ENCODE measurements around the gene CHRNA5. TPM values are rescaled to one million over a fixed set of nuclear protein-coding genes. Genes with fewer than 3 reads are reported as not detected.
"Not testable (repeated sequence)": the region's sequence is repeated elsewhere in the genome, so short reads cannot be mapped to it uniquely, and the experiment has no call there.

The CHRNA5 gene
- total RNA-seq (1.9 TPM), polyA plus RNA-seq (1.5 TPM)
- long read RNA-seq, donor 1 = 0 reads
- long read RNA-seq, donor 2 = 0 reads
- long read RNA-seq, donor 3 = 0 reads
- long read RNA-seq, donor 4, partial matches to known transcripts = 20 of 20 reads
- long read RNA-seq, donor 4, other reads (novel, unspliced or antisense) = 0 of 20 reads
- long read RNA-seq, donor 5, partial matches to known transcripts = 0 of 1 reads
- long read RNA-seq, donor 5, other reads (novel, unspliced or antisense) = 0 of 1 reads
- long read RNA-seq, donor 6 = 0 reads
- long read RNA-seq, donor 7 = 0 reads
- long read RNA-seq, donor 8, partial matches to known transcripts = 6 of 6 reads
- long read RNA-seq, donor 8, other reads (novel, unspliced or antisense) = 0 of 6 reads
- long read RNA-seq, donor 9, partial matches to known transcripts = 0 of 1 reads
- long read RNA-seq, donor 9, other reads (novel, unspliced or antisense) = 0 of 1 reads
- long read RNA-seq, donor 10, partial matches to known transcripts = 7 of 14 reads
- long read RNA-seq, donor 10, other reads (novel, unspliced or antisense) = 6 of 14 reads

DNA sequence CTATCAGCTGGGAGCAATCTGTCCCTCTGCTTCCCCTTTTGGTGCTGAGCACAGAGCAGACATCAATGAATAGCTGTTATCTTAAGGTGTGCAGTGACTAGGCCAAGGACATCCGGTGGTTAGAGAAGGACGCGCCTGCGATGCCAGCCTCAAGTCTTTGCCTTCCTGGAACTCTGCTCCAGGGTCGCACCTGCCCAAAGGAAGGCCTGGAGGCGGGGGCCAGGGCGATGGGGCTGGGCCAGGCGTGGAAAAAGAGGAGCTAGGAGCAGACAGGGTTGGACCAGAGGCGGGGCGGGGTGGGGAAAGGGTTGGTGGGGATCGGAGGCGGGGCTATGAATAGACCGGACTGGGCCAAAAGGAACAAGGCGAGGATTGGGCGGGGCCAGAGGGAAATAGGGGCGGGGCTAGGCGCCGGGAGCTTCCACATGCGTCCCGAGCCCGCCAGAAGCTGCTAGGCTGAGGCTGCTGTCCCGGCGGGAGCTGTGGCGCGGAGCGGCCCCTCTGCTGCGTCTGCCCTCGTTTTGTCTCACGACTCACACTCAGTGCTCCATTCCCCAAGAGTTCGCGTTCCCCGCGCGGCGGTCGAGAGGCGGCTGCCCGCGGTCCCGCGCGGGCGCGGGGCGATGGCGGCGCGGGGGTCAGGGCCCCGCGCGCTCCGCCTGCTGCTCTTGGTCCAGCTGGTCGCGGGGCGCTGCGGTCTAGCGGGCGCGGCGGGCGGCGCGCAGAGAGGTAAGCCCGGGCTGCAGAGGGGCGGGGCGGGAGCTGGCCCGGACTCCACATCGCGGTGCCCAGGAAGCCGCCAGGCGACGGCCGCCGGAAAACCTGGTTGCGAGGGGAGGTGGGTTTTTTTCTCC, at the start of gene CHRNA5:
CHRNA5 (plus strand) TSS at position 424 of the 854 bp plus-strand sequence; CDS start at position 624, 200 bp downstream.
- Histone ChIP-seq H3K36me3 (ENCODE audit: control insufficient read depth in 2 of 2, insufficient read depth in 2 of 2, low read length in 1 of 2) (no peaks in the 10 kb centered on the region), H3K27ac (ENCODE audit: low read depth in 1 of 2, low read length in 1 of 2) (peak within 1 kb of the TSS in 1 of 2 donors; percentile 5), H3K4me1 (ENCODE audit: control insufficient read depth in 2 of 2, insufficient read depth in 2 of 2, low read length in 2 of 2) (peaks cover 15 to 16% of the 10 kb centered on the region in 2 donors), H3K9me3 (ENCODE audit: control insufficient read depth in 2 of 2, insufficient read depth in 1 of 2, low read length in 1 of 2) (no peaks in the 10 kb centered on the region), H3K4me3 (ENCODE audit: low read length in 2 of 2) (peak within 1 kb of the TSS; percentile 46 to 67), H3K27me3 (ENCODE audit: control insufficient read depth in 2 of 2, insufficient read depth in 1 of 2, low read length in 1 of 2) (peaks cover 2 to 21% of the 10 kb centered on the region in 2 donors)
- DNase-seq (ENCODE audit: low read depth in 6 of 9, low spot score in 9 of 9) = peak in 3 of 9 donors; percentile 31 to 54 (median 48)
- under 1% methylated on average over 75 of the region's 75 CpGs for WGBS

GRCh38 chr15:78520035-78520434, 45.3 kb upstream of the CHRNA5 start:
- H3K4me3 ChIP-seq (ENCODE audit: low read length in 2 of 2); H3K4me1 ChIP-seq (ENCODE audit: control insufficient read depth in 2 of 2, insufficient read depth in 2 of 2, low read length in 2 of 2); H3K36me3 ChIP-seq (ENCODE audit: control insufficient read depth in 2 of 2, insufficient read depth in 2 of 2, low read length in 1 of 2); H3K9me3 ChIP-seq (ENCODE audit: control insufficient read depth in 2 of 2, insufficient read depth in 1 of 2, low read length in 1 of 2); H3K27me3 ChIP-seq (ENCODE audit: control insufficient read depth in 2 of 2, insufficient read depth in 1 of 2, low read length in 1 of 2); H3K27ac ChIP-seq (ENCODE audit: low read depth in 1 of 2, low read length in 1 of 2); DNase-seq (ENCODE audit: low read depth in 6 of 9, low spot score in 9 of 9): not testable (repeated sequence)
- WGBS = 97% methylated on average over 2 of the region's 3 CpGs

GRCh38 chr15:78524230-78524629, 41.1 kb upstream of the CHRNA5 start:
- Histone ChIP-seq H3K27ac (ENCODE audit: low read depth in 1 of 2, low read length in 1 of 2) (no peak overlapping the region), H3K27me3 (ENCODE audit: control insufficient read depth in 2 of 2, insufficient read depth in 1 of 2, low read length in 1 of 2) (no peaks in the 10 kb centered on the region), H3K36me3 (ENCODE audit: control insufficient read depth in 2 of 2, insufficient read depth in 2 of 2, low read length in 1 of 2) (no peaks in the 10 kb centered on the region), H3K4me3 (ENCODE audit: low read length in 2 of 2) (no peak overlapping the region), H3K4me1 (ENCODE audit: control insufficient read depth in 2 of 2, insufficient read depth in 2 of 2, low read length in 2 of 2) (no peaks in the 10 kb centered on the region), H3K9me3 (ENCODE audit: control insufficient read depth in 2 of 2, insufficient read depth in 1 of 2, low read length in 1 of 2) (peaks cover 0 to 4% of the 10 kb centered on the region in 2 donors)
- 96% methylated on average over 5 of the region's 5 CpGs for WGBS
- no peak for DNase-seq (ENCODE audit: low read depth in 6 of 9, low spot score in 9 of 9)

- 97% methylated on average over 5 of the region's 5 CpGs for WGBS
- no peak for DNase-seq (ENCODE audit: low read depth in 6 of 9, low spot score in 9 of 9)
- Histone ChIP-seq H3K36me3 (ENCODE audit: control insufficient read depth in 2 of 2, insufficient read depth in 2 of 2, low read length in 1 of 2) (no peaks in the 10 kb centered on the region), H3K27ac (ENCODE audit: low read depth in 1 of 2, low read length in 1 of 2) (no peak overlapping the region), H3K9me3 (ENCODE audit: control insufficient read depth in 2 of 2, insufficient read depth in 1 of 2, low read length in 1 of 2) (peaks cover 0 to 4% of the 10 kb centered on the region in 2 donors), H3K4me1 (ENCODE audit: control insufficient read depth in 2 of 2, insufficient read depth in 2 of 2, low read length in 2 of 2) (no peaks in the 10 kb centered on the region), H3K4me3 (ENCODE audit: low read length in 2 of 2) (no peak overlapping the region), H3K27me3 (ENCODE audit: control insufficient read depth in 2 of 2, insufficient read depth in 1 of 2, low read length in 1 of 2) (no peaks in the 10 kb centered on the region)
Observed at GRCh38 chr15:78527325-78527724, 38.0 kb upstream of the CHRNA5 start.

DNA sequence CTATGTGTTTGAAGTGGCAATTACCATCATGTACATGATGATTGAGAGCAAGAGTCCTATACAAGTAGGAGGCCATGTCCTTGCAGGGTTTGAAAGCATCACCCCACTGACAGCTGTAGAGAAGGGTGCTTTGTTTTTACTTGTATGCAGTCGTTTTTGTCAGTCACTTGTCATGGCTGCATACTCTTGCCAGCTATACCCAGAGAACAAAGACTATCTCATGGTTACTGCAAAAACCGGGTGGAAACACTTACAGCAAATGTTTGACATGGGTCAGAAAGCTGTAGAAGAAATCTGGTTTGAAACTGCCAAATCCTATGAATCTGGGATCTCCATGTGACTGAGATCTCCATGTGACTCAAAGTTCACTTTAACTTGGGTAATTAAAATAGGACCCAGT, 32.0 kb upstream of the CHRNA5 start:
- DNase-seq (ENCODE audit: low read depth in 6 of 9, low spot score in 9 of 9) = no peak
- Histone ChIP-seq H3K4me3 (ENCODE audit: low read length in 2 of 2) (no peak overlapping the region), H3K9me3 (ENCODE audit: control insufficient read depth in 2 of 2, insufficient read depth in 1 of 2, low read length in 1 of 2) (no peaks in the 10 kb centered on the region), H3K27ac (ENCODE audit: low read depth in 1 of 2, low read length in 1 of 2) (no peak overlapping the region), H3K27me3 (ENCODE audit: control insufficient read depth in 2 of 2, insufficient read depth in 1 of 2, low read length in 1 of 2) (no peaks in the 10 kb centered on the region), H3K4me1 (ENCODE audit: control insufficient read depth in 2 of 2, insufficient read depth in 2 of 2, low read length in 2 of 2) (no peaks in the 10 kb centered on the region), H3K36me3 (ENCODE audit: control insufficient read depth in 2 of 2, insufficient read depth in 2 of 2, low read length in 1 of 2) (no peaks in the 10 kb centered on the region)
- 88% methylated on average over 2 of the region's 2 CpGs for WGBS

DNA sequence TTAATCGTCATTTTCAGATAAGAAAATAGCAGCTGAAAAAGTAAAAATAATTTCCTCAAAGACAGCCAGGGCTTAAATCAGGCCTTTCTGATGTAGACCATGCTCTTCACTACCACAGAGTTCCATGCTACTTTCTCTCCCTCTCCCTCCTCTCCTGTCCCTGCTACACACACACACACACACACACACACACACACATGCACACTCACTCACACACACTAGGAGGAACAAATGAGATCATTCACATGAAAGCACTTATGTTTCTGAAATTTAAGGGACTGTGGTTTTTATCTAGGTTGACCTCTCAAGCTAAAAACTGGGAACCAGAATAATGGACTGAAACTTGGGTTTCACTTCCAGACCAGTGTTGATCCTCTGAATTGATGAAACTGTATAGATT, 29.2 kb upstream of the CHRNA5 start:
- peaks cover 0 to 2% of the 10 kb centered on the region in 2 donors for H3K4me1 ChIP-seq (ENCODE audit: control insufficient read depth in 2 of 2, insufficient read depth in 2 of 2, low read length in 2 of 2)
- H3K36me3 ChIP-seq (ENCODE audit: control insufficient read depth in 2 of 2, insufficient read depth in 2 of 2, low read length in 1 of 2) = no peaks in the 10 kb centered on the region
- no peaks in the 10 kb centered on the region for H3K9me3 ChIP-seq (ENCODE audit: control insufficient read depth in 2 of 2, insufficient read depth in 1 of 2, low read length in 1 of 2)
- 96% methylated on average over 1 of the region's 1 CpG for WGBS
- H3K27me3 ChIP-seq (ENCODE audit: control insufficient read depth in 2 of 2, insufficient read depth in 1 of 2, low read length in 1 of 2) = no peaks in the 10 kb centered on the region
- H3K4me3 ChIP-seq (ENCODE audit: low read length in 2 of 2) = no peak overlapping the region
- no peak overlapping the region for H3K27ac ChIP-seq (ENCODE audit: low read depth in 1 of 2, low read length in 1 of 2)
- no peak for DNase-seq (ENCODE audit: low read depth in 6 of 9, low spot score in 9 of 9)

GRCh38 chr15:78537266-78537905, 27.9 kb upstream of the CHRNA5 start:
- Histone ChIP-seq H3K27ac (ENCODE audit: low read depth in 1 of 2, low read length in 1 of 2) (no peak overlapping the region), H3K36me3 (ENCODE audit: control insufficient read depth in 2 of 2, insufficient read depth in 2 of 2, low read length in 1 of 2) (peaks cover 0 to 3% of the 10 kb centered on the region in 2 donors), H3K27me3 (ENCODE audit: control insufficient read depth in 2 of 2, insufficient read depth in 1 of 2, low read length in 1 of 2) (no peaks in the 10 kb centered on the region), H3K4me1 (ENCODE audit: control insufficient read depth in 2 of 2, insufficient read depth in 2 of 2, low read length in 2 of 2) (peaks cover 2 to 4% of the 10 kb centered on the region in 2 donors), H3K9me3 (ENCODE audit: control insufficient read depth in 2 of 2, insufficient read depth in 1 of 2, low read length in 1 of 2) (no peaks in the 10 kb centered on the region), H3K4me3 (ENCODE audit: low read length in 2 of 2) (no peak overlapping the region)
- 95% methylated on average over 5 of the region's 5 CpGs for WGBS
- no peak for DNase-seq (ENCODE audit: low read depth in 6 of 9, low spot score in 9 of 9)

- no peaks in the 10 kb centered on the region for H3K9me3 ChIP-seq (ENCODE audit: control insufficient read depth in 2 of 2, insufficient read depth in 1 of 2, low read length in 1 of 2)
- H3K4me1 ChIP-seq (ENCODE audit: control insufficient read depth in 2 of 2, insufficient read depth in 2 of 2, low read length in 2 of 2) = peaks cover 4 to 5% of the 10 kb centered on the region in 2 donors
- WGBS = 89% methylated on average over 1 of the region's 1 CpG
- no peaks in the 10 kb centered on the region for H3K27me3 ChIP-seq (ENCODE audit: control insufficient read depth in 2 of 2, insufficient read depth in 1 of 2, low read length in 1 of 2)
- no peak overlapping the region for H3K27ac ChIP-seq (ENCODE audit: low read depth in 1 of 2, low read length in 1 of 2)
- peaks cover 3 to 13% of the 10 kb centered on the region in 2 donors for H3K36me3 ChIP-seq (ENCODE audit: control insufficient read depth in 2 of 2, insufficient read depth in 2 of 2, low read length in 1 of 2)
- DNase-seq (ENCODE audit: low read depth in 6 of 9, low spot score in 9 of 9) = no peak
- H3K4me3 ChIP-seq (ENCODE audit: low read length in 2 of 2) = no peak overlapping the region
Observed at GRCh38 chr15:78538358-78538757, 27.0 kb upstream of the CHRNA5 start.
